NT2/D1 (cell line): ENCODE measurements around the gene ZBTB20.

Experiments
- SUZ12 ChIP-seq: IDR thresholded peaks from 2 replicates; pipeline ENCODE4 v1.6.1; 2011; ENCODE audit not compliant: insufficient read length, insufficient read depth; ENCODE audit errors: extremely low read depth
- YY1 ChIP-seq: IDR thresholded peaks from 2 replicates; pipeline ENCODE4 v1.6.1; 2011; ENCODE audit not compliant: insufficient read length, insufficient read depth
- ZNF274 ChIP-seq: IDR thresholded peaks from 2 replicates; pipeline ENCODE4 v1.6.1; 2011; ENCODE audit warnings: mild to moderate bottlenecking, low read depth, low read length

DNA sequence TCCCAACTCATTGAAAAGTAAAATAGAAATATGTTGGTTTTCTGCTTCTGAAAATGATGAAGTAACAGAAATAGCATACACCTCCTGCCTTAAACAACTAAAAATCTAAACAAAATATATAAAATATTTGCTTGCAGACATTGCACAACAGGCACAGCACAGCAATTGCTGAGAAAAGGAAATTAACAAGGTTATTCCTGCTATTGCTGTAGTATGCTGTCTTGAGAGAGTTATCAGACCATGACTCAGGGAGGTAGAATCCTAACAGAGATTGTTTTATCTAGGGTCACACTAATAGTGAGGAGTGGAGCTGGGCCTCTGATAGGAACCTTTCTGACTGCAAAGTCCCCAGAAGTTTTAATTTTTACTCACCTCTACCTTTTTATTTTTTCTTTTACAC is 72.6 kb downstream of the ZBTB20 start:
- TF ChIP-seq YY1 (no peak), ZNF274 (no peak), SUZ12 (no peak)
